RWPE1 (cell line): ENCODE data around the gene TCIRG1.
A peak's percentile ranks its signal among the peaks of the same experiment; 100 is the strongest.

Experiments used
- CTCF ChIA-PET: fragments of 350-600 bp; sonication (Branson Sonifier 250); formaldehyde crosslinking; extraction: SDS; loops from one replicate; lab custom pipeline; 2021; lab: Yijun Ruan, JAX
- POLR2A ChIA-PET: fragments of 400-600 bp; formaldehyde crosslinking; extraction: SDS; loops from one replicate; lab custom pipeline; 2020; ENCODE audit warnings: antibody characterized with exemption; ENCODE audit not compliant: low non-redundant PET; lab: Yijun Ruan, JAX
- DNase-seq: peaks from one replicate; pipeline ENCODE4 v3.0.0; 2012; ENCODE audit warnings: low spot score
- H3K27ac ChIP-seq: fragments of 450-650 bp; 2 replicates; pipeline ENCODE4 v1.5.1; 2017
- TF ChIP-seq, protein P1 (sequence below): fragments of 450-650 bp; conservative IDR thresholded peaks from 2 replicates; pipeline ENCODE4 v1.5.1; 2017; ENCODE audit warnings: low read depth, mild to moderate bottlenecking

Gene TCIRG1

DNA sequence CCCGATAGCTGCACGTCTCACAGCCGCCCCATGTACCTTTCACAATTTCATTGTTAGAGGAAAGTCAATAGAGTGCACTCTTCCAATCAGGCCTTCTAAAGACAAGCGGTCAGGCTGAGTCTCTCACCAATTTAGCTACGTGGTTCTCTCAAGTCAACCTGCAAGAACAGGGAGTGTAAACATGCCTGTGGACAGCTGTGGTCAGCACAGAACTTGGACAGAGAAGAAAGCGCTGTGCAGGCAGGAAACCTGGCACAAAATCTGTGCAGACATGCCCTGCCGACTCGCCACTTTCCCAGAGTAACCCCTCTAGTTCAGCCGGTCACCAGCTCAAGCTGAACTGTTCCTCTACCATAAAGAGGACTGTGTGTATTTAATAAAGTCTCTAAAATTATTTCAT lies 42.9 kb downstream of the TCIRG1 start:
- ChIA-PET POLR2A (no interaction called here), CTCF (no interaction called here)
- no peak for DNase-seq
- TF ChIP-seq, protein P1, sequence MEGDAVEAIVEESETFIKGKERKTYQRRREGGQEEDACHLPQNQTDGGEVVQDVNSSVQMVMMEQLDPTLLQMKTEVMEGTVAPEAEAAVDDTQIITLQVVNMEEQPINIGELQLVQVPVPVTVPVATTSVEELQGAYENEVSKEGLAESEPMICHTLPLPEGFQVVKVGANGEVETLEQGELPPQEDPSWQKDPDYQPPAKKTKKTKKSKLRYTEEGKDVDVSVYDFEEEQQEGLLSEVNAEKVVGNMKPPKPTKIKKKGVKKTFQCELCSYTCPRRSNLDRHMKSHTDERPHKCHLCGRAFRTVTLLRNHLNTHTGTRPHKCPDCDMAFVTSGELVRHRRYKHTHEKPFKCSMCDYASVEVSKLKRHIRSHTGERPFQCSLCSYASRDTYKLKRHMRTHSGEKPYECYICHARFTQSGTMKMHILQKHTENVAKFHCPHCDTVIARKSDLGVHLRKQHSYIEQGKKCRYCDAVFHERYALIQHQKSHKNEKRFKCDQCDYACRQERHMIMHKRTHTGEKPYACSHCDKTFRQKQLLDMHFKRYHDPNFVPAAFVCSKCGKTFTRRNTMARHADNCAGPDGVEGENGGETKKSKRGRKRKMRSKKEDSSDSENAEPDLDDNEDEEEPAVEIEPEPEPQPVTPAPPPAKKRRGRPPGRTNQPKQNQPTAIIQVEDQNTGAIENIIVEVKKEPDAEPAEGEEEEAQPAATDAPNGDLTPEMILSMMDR = no peak
- peak overlapping the region; percentile 43 for H3K27ac ChIP-seq

DNA sequence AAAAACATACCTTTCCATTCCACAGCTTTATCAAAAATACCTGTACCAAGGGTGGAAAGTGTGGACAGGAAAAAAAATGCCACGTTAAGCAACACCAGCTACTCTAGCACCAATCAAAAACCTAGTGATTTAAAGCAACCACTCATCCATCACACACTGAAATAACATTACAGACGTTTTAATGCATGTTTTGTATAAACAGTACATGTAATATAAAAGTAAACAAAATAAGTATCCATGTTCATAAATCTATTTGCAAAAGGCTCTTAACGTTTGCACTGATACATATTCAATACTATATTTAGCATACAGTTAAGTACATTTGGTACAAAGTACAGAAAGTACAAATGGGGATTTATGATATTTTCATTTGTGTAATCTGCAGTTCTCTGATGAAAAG lies 43.7 kb downstream of the TCIRG1 start:
- TF ChIP-seq, protein P1 = no peak
- DNase-seq = no peak
- ChIA-PET POLR2A (no interaction called here), CTCF (interaction anchor here (0.6 kb wide), 1 partner anchor 548 kb away, joined by 3 read pairs; no protein-coding TSS in a partner anchor)
- H3K27ac ChIP-seq = no peak overlapping the region

DNA sequence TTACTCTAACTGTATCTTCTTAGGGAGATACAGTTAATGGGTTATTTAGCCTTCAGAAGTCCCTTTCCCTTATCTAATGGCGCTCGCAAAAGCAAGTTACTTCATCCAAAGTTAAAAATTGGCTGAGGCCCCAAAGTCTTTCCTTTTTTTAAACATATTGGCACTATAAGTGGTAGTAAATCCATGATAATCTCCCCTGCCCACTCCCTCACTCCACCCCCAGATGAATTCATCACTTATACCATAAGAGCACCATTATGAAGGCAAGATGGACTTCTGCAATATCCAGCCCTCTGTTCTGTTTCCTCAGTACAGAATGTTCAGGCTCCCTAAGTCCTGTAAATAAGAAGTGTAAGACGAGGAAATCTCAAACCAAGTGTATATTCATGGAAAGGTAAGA lies 44.7 kb downstream of the TCIRG1 start:
- ChIA-PET POLR2A (no interaction called here), CTCF (no interaction called here)
- no peak for DNase-seq
- TF ChIP-seq, protein P1 = no peak
- no peak overlapping the region for H3K27ac ChIP-seq

DNA sequence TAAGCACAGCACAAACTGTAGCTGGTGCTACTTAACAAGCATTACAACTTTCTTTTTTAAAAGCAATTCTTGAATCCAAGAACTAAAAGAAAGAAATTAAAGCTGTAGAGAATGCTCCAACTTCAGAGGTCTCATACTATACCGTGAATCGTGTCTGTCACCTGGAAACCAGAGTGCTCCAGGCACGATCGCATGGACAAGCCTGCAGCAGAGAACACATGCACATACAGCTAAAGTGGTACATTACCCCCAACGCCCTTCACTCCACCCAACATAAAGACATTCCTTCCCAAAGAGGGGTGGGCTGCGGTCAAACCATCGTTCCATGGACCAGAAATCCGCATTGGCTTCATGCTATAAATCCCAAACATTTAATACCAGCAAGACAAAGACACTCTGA lies 50.9 kb downstream of the TCIRG1 start:
- no peak overlapping the region for H3K27ac ChIP-seq
- no peak for DNase-seq
- TF ChIP-seq, protein P1 = no peak
- ChIA-PET POLR2A (no interaction called here), CTCF (interaction anchor here (0.6 kb wide), 1 partner anchor 167 kb away, joined by 3 read pairs; no protein-coding TSS in a partner anchor)

DNA sequence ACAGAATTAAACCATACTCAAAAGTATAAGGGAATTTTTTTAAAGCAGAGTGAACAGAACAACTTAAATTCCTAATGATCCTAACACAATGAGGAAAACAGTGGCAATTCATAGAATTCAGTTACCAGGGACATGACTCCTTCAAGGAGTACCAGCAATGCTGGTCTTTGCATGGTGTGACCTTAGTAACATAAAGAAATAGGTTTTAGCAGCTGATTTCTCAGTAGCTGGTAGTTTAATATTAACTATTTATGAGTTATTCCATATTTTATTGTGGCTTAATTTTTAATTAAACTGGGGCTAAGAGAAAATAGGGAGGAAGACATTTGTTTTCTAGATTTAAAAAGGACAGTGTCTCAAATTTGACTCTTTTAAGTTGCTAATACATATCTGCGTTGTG lies 51.5 kb downstream of the TCIRG1 start:
- H3K27ac ChIP-seq = no peak overlapping the region
- CTCF ChIA-PET = interaction anchor here (0.6 kb wide), 1 partner anchor 166 kb away, joined by 3 read pairs; no protein-coding TSS in a partner anchor

DNA sequence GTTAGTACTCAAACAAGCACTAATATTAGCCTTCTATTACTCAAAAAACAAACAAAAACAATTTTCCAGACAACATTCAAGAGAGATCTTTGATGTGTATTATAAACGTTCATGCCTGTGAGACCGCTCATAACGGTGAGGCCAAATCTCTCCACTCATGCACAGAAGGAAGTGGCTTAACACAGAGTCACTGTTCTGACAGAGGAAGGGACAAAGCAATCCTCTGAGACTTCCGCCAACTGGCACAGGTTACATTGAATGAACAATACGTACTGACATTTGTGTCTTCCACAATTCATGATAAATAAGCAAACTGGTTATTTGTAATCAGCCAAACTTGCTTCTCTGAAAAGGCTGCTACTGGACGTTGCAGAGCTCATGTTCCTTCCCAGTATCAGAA lies 51.9 kb downstream of the TCIRG1 start:
- CTCF ChIA-PET = no interaction called here
- no peak overlapping the region for H3K27ac ChIP-seq
- DNase-seq = no peak
- POLR2A ChIA-PET = no interaction called here
- TF ChIP-seq, protein P1 = no peak

More for the DNA sequence above, 51.5 kb downstream of the TCIRG1 start:
- TF ChIP-seq, protein P1 = no peak
- POLR2A ChIA-PET = no interaction called here
- no peak for DNase-seq
